ENCODE data around the gene FBXL13.

The FBXL13 gene

DNA sequence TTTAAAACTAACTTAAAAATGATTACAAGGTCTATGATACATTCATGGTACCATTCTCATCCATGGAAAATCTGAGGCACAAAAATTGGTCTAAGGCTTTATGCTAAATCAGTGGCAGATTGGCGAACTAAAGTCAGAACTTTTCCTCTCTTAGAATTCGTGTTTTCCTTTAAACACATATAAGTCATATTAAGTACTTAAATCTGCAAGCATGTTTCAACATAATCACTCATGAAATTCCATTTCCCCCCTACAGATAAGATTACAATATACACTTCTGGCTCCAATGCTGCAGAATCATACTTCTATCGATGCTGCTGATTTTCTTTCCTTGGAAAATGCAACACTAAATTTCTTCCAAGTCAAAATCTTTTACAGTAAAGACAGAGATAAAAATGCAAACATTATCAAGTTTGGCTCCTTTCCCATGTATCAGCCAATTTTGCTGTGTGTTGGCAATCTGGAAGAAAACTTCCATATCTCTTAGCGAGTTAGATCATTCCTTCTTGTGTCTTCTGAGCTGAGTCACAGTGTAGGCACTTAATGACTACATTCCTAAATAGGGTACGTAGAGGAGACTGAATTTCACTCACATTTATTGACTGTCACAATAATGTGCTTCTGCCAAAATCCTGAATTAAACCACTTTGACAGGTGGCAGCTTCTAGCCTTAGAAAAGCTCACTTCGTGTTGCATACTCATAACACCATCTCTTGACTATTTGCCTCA lies 238.2 kb downstream of the FBXL13 start:
- H3K36me3 ChIP-seq (ENCODE audit: control insufficient read depth in 2 of 2, insufficient read depth in 2 of 2, low read length in 2 of 2), result no peaks in the 10 kb centered on the region
- no peaks in the 10 kb centered on the region for H3K9me3 ChIP-seq (ENCODE audit: control insufficient read depth in 2 of 2, low read length in 2 of 2)
- no peak overlapping the region for H3K27ac ChIP-seq (ENCODE audit: low read depth in 2 of 2, low read length in 2 of 2)
- H3K27me3 ChIP-seq (ENCODE audit: control insufficient read depth in 2 of 2, insufficient read depth in 2 of 2, low read length in 2 of 2), result no peaks in the 10 kb centered on the region
- no peak overlapping the region for H3K4me3 ChIP-seq (ENCODE audit: low read length in 2 of 2)
- H3K4me1 ChIP-seq (ENCODE audit: control insufficient read depth in 2 of 2, insufficient read depth in 2 of 2, low read length in 2 of 2), result no peaks in the 10 kb centered on the region
- no peak overlapping the region for H3K9ac ChIP-seq (ENCODE audit: low read depth in 1 of 2, low read length in 2 of 2)

DNA sequence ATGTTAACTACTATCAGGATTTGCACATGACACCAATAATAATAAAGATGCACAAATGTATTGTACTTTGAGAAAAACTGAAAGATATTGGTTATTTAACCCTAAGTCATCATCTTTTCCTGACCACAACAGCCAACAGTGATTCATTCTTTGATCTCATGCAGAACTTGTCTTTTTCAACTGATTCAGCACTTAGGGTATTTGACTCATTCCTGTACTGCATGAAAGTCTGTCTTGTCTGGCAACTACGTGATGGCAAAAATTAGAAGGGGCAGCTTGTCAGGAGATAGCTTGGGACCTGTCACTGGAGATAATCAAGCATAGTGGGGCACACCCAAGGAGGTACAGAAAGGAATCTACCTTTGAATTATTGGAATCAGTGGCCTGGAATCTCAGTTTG lies 239.6 kb downstream of the FBXL13 start:
- Histone ChIP-seq H3K9ac (ENCODE audit: low read depth in 1 of 2, low read length in 2 of 2) (no peak overlapping the region), H3K9me3 (ENCODE audit: control insufficient read depth in 2 of 2, low read length in 2 of 2) (no peaks in the 10 kb centered on the region), H3K27me3 (ENCODE audit: control insufficient read depth in 2 of 2, insufficient read depth in 2 of 2, low read length in 2 of 2) (no peaks in the 10 kb centered on the region), H3K36me3 (ENCODE audit: control insufficient read depth in 2 of 2, insufficient read depth in 2 of 2, low read length in 2 of 2) (peaks cover 0 to 2% of the 10 kb centered on the region in 2 donors), H3K4me3 (ENCODE audit: low read length in 2 of 2) (no peak overlapping the region), H3K4me1 (ENCODE audit: control insufficient read depth in 2 of 2, insufficient read depth in 2 of 2, low read length in 2 of 2) (no peaks in the 10 kb centered on the region), H3K27ac (ENCODE audit: low read depth in 2 of 2, low read length in 2 of 2) (no peak overlapping the region)

DNA sequence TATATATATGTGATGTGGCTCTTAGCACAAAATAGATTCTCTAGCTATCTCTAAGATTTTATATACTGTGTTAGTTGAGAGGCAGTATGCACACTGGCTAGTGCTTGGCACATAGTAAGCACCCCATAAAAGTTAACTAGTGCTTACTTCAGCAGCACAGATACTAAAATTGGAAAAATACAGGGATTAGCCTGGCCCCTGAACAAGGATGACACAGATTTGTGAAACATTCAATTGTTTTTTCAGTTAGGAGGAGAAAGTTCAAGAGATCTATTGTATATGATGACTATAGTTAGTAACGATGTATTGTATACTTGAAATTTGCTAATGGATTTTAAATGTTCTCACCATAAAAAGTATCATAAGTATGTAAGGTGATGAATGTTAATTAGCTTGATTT lies 240.1 kb downstream of the FBXL13 start:
- Histone ChIP-seq H3K27ac (ENCODE audit: low read depth in 2 of 2, low read length in 2 of 2) (no peak overlapping the region), H3K9ac (ENCODE audit: low read depth in 1 of 2, low read length in 2 of 2) (no peak overlapping the region), H3K36me3 (ENCODE audit: control insufficient read depth in 2 of 2, insufficient read depth in 2 of 2, low read length in 2 of 2) (peaks cover 0 to 5% of the 10 kb centered on the region in 2 donors), H3K9me3 (ENCODE audit: control insufficient read depth in 2 of 2, low read length in 2 of 2) (no peaks in the 10 kb centered on the region), H3K4me1 (ENCODE audit: control insufficient read depth in 2 of 2, insufficient read depth in 2 of 2, low read length in 2 of 2) (no peaks in the 10 kb centered on the region), H3K27me3 (ENCODE audit: control insufficient read depth in 2 of 2, insufficient read depth in 2 of 2, low read length in 2 of 2) (no peaks in the 10 kb centered on the region), H3K4me3 (ENCODE audit: low read length in 2 of 2) (no peak overlapping the region)

DNA sequence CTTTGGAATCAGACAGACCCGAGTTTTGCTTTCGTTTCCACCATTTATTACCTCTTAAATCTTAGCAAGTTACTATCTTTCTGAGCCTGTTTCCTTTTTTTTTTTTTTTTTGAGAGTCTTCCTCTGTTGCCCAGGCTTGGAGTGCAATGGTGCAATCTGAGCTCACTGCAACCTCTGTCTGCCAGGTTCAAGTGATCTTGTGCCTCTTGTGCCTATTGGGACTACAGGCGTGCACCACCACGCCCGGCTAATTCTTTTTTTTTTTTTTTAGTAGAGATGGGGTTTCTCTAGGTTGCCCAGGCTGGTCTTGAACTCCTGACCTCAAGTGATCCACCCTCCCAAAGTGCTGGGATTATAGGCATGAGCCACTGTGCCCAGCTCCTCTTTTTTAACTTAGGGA lies 241.3 kb downstream of the FBXL13 start:
- H3K4me3 ChIP-seq (ENCODE audit: low read length in 2 of 2), result no peak overlapping the region
- H3K4me1 ChIP-seq (ENCODE audit: control insufficient read depth in 2 of 2, insufficient read depth in 2 of 2, low read length in 2 of 2), result no peaks in the 10 kb centered on the region
- no peak overlapping the region for H3K9ac ChIP-seq (ENCODE audit: low read depth in 1 of 2, low read length in 2 of 2)
- H3K36me3 ChIP-seq (ENCODE audit: control insufficient read depth in 2 of 2, insufficient read depth in 2 of 2, low read length in 2 of 2), result peaks cover 0 to 11% of the 10 kb centered on the region in 2 donors
- no peaks in the 10 kb centered on the region for H3K9me3 ChIP-seq (ENCODE audit: control insufficient read depth in 2 of 2, low read length in 2 of 2)
- no peaks in the 10 kb centered on the region for H3K27me3 ChIP-seq (ENCODE audit: control insufficient read depth in 2 of 2, insufficient read depth in 2 of 2, low read length in 2 of 2)
- no peak overlapping the region for H3K27ac ChIP-seq (ENCODE audit: low read depth in 2 of 2, low read length in 2 of 2)

DNA sequence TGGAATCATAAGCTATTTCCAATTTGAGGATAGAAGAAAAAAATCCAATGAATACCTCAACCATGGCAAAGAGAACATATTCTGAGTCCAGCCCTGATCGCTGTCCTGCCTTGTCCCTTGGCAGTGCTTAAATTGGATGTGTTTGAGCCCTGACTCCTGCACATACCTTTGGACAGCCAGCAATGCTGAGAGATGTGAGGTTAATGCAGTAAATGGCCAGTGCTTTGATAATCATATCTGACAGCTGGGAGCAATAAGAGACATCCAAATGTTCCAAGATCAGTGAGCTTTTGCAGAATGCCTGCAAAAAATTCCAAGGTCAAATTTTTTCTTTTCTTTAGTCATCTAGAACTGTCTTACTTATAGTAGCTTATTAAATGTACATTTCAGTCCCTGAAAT lies 241.9 kb downstream of the FBXL13 start:
- no peaks in the 10 kb centered on the region for H3K4me1 ChIP-seq (ENCODE audit: control insufficient read depth in 2 of 2, insufficient read depth in 2 of 2, low read length in 2 of 2)
- no peak overlapping the region for H3K9ac ChIP-seq (ENCODE audit: low read depth in 1 of 2, low read length in 2 of 2)
- no peak overlapping the region for H3K27ac ChIP-seq (ENCODE audit: low read depth in 2 of 2, low read length in 2 of 2)
- no peaks in the 10 kb centered on the region for H3K27me3 ChIP-seq (ENCODE audit: control insufficient read depth in 2 of 2, insufficient read depth in 2 of 2, low read length in 2 of 2)
- H3K4me3 ChIP-seq (ENCODE audit: low read length in 2 of 2), result no peak overlapping the region
- peaks cover 0 to 11% of the 10 kb centered on the region in 2 donors for H3K36me3 ChIP-seq (ENCODE audit: control insufficient read depth in 2 of 2, insufficient read depth in 2 of 2, low read length in 2 of 2)
- H3K9me3 ChIP-seq (ENCODE audit: control insufficient read depth in 2 of 2, low read length in 2 of 2), result no peaks in the 10 kb centered on the region

DNA sequence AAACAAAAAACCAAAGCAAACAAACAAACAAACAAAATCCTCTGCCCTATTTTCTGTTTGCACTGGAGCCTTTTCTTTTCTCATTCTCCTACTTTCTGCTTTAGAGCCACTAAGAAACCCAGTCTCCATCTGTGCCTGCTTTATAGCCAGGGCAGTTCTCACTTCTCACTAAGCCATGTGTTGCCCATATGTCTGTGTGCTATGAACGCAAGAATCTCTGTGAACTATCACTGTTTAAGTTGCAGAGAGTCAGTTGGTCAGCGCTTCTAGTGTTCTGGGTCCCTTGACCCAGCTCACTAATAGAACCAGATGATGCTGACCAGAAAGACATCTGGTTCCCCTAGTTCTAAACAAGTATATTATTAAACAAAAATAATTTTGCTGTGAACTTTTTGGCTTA lies 244.4 kb downstream of the FBXL13 start:
- Histone ChIP-seq H3K9me3 (ENCODE audit: control insufficient read depth in 2 of 2, low read length in 2 of 2) (no peaks in the 10 kb centered on the region), H3K27ac (ENCODE audit: low read depth in 2 of 2, low read length in 2 of 2) (no peak overlapping the region)

DNA sequence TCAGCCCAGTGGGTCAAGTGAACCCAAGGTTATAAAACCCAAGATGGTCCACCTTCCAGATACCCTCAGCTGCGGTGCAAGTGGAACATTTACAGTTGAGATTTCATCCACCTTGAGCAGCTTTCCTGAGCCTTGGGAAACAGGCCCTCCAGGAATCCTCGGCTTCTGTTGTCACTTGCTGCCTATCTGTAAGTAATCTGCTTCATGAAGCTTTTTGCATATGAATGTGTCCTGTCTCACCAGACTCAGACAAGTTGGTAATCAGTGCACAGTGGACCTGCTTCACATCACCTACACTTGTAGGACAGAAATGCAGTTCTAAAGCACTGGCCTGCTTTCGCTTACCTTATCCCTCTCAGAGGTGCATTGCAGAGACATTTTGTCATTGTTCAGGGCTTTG lies 245.5 kb downstream of the FBXL13 start:
- Histone ChIP-seq H3K9ac (ENCODE audit: low read depth in 1 of 2, low read length in 2 of 2) (no peak overlapping the region), H3K27ac (ENCODE audit: low read depth in 2 of 2, low read length in 2 of 2) (no peak overlapping the region), H3K27me3 (ENCODE audit: control insufficient read depth in 2 of 2, insufficient read depth in 2 of 2, low read length in 2 of 2) (no peaks in the 10 kb centered on the region)

More for the DNA sequence above, 244.4 kb downstream of the FBXL13 start:
- H3K36me3 ChIP-seq (ENCODE audit: control insufficient read depth in 2 of 2, insufficient read depth in 2 of 2, low read length in 2 of 2), result peaks cover 3 to 16% of the 10 kb centered on the region in 2 donors
- H3K9ac ChIP-seq (ENCODE audit: low read depth in 1 of 2, low read length in 2 of 2), result no peak overlapping the region
- H3K4me1 ChIP-seq (ENCODE audit: control insufficient read depth in 2 of 2, insufficient read depth in 2 of 2, low read length in 2 of 2), result no peaks in the 10 kb centered on the region
- H3K4me3 ChIP-seq (ENCODE audit: low read length in 2 of 2), result no peak overlapping the region
- no peaks in the 10 kb centered on the region for H3K27me3 ChIP-seq (ENCODE audit: control insufficient read depth in 2 of 2, insufficient read depth in 2 of 2, low read length in 2 of 2)

DNA sequence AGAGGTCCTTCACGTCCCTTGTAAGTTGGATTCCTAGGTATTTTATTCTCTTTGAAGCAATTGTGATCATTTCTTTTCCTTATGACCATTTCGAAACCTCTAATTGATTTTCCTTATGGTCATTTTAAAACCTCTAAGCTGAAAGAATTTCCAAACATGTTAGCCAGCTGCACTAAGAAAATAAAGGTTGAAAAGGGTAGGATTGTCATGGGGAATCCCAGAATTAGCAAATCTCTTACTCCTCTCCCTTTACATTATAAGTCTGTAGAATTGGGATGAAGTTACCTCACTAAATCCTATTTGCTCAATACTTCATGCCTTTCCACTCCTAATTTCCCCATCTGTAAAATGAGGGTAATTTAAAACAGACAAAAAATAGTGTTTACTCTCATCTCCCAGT lies 246.3 kb downstream of the FBXL13 start:
- H3K9me3 ChIP-seq (ENCODE audit: control insufficient read depth in 2 of 2, low read length in 2 of 2), result no peaks in the 10 kb centered on the region
- H3K36me3 ChIP-seq (ENCODE audit: control insufficient read depth in 2 of 2, insufficient read depth in 2 of 2, low read length in 2 of 2), result peaks cover 3 to 16% of the 10 kb centered on the region in 2 donors
- H3K4me1 ChIP-seq (ENCODE audit: control insufficient read depth in 2 of 2, insufficient read depth in 2 of 2, low read length in 2 of 2), result no peaks in the 10 kb centered on the region
- no peak overlapping the region for H3K4me3 ChIP-seq (ENCODE audit: low read length in 2 of 2)
- no peaks in the 10 kb centered on the region for H3K27me3 ChIP-seq (ENCODE audit: control insufficient read depth in 2 of 2, insufficient read depth in 2 of 2, low read length in 2 of 2)
- no peak overlapping the region for H3K9ac ChIP-seq (ENCODE audit: low read depth in 1 of 2, low read length in 2 of 2)
- H3K27ac ChIP-seq (ENCODE audit: low read depth in 2 of 2, low read length in 2 of 2), result no peak overlapping the region

More for the DNA sequence above, 245.5 kb downstream of the FBXL13 start:
- Histone ChIP-seq H3K36me3 (ENCODE audit: control insufficient read depth in 2 of 2, insufficient read depth in 2 of 2, low read length in 2 of 2) (peaks cover 3 to 16% of the 10 kb centered on the region in 2 donors), H3K4me1 (ENCODE audit: control insufficient read depth in 2 of 2, insufficient read depth in 2 of 2, low read length in 2 of 2) (no peaks in the 10 kb centered on the region), H3K9me3 (ENCODE audit: control insufficient read depth in 2 of 2, low read length in 2 of 2) (no peaks in the 10 kb centered on the region), H3K4me3 (ENCODE audit: low read length in 2 of 2) (no peak overlapping the region)

DNA sequence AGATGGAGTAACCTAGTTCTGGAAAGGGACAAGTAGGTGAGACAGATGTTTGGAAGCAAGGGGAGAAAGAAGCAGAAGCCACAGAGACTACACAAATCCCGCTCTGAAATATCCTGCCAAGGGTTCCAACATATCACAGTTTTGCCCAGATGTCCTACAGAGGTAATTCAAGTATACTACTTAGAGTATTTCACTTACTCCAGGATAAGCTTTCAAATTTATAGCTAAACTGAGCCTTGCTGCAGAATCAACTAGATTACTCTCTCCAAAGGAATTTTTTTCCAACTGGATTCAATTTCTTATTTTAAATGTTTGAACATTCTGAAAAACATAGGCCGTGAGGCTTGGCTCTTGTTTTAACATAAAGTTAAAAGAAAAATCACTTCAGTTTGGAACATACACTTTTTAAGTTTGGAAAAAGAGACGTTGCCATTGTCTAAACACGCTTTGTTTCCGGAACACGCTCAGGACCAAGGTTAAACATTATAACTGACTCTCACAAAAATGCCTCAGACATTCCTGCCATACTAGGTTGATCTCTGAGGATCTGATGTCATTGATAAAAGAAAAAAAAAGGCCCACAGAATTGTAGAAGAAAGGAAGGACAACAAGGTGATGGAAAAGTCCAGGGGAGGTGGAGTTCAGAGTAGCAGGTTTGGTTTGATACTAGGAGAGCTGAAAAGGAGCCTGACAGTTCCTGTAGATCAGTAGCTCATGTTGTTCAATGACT lies 251.0 kb downstream of the FBXL13 start:
- no peak overlapping the region for H3K4me3 ChIP-seq (ENCODE audit: low read length in 2 of 2)
- H3K9ac ChIP-seq (ENCODE audit: low read depth in 1 of 2, low read length in 2 of 2), result no peak overlapping the region
- no peaks in the 10 kb centered on the region for H3K27me3 ChIP-seq (ENCODE audit: control insufficient read depth in 2 of 2, insufficient read depth in 2 of 2, low read length in 2 of 2)
- H3K36me3 ChIP-seq (ENCODE audit: control insufficient read depth in 2 of 2, insufficient read depth in 2 of 2, low read length in 2 of 2), result peaks cover 3 to 5% of the 10 kb centered on the region in 2 donors
- no peaks in the 10 kb centered on the region for H3K9me3 ChIP-seq (ENCODE audit: control insufficient read depth in 2 of 2, low read length in 2 of 2)
- no peak overlapping the region for H3K27ac ChIP-seq (ENCODE audit: low read depth in 2 of 2, low read length in 2 of 2)
- H3K4me1 ChIP-seq (ENCODE audit: control insufficient read depth in 2 of 2, insufficient read depth in 2 of 2, low read length in 2 of 2), result no peaks in the 10 kb centered on the region

DNA sequence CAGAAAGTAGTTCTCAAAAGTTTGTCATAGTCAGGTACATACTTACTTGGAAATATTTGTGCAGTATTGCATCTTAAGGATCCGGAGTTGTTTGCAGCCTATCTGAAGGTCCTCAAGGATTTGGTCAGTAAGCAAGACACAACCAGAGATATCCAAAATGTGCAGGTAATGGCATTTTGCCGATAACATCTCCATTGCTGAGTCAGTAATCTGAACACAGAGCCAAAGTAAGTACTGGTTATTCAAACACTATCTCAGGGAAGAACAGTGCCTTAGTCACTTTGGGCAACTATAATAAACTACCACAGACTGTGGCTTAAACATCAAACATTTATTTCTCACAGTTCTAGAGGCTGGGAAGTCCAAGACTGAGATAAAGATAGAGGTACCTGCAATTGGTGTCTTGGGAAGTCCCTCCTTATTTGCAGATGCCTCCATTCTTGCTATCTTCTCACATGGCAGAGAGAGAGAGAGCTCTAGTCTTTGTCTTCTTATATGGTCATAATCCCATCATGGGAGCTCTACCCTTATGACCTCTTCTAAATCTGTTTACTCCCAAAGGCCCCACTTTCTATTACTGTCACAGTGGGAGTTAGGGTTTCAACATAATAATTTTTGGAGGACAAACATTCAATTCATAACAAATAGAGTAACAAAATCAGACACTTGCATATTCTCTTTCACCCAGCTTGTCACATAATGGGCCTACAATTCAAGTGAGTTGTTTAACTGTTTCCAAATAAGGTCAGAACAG lies 252.4 kb downstream of the FBXL13 start:
- no peaks in the 10 kb centered on the region for H3K9me3 ChIP-seq (ENCODE audit: control insufficient read depth in 2 of 2, low read length in 2 of 2)
- no peaks in the 10 kb centered on the region for H3K27me3 ChIP-seq (ENCODE audit: control insufficient read depth in 2 of 2, insufficient read depth in 2 of 2, low read length in 2 of 2)
- no peaks in the 10 kb centered on the region for H3K4me1 ChIP-seq (ENCODE audit: control insufficient read depth in 2 of 2, insufficient read depth in 2 of 2, low read length in 2 of 2)
- H3K36me3 ChIP-seq (ENCODE audit: control insufficient read depth in 2 of 2, insufficient read depth in 2 of 2, low read length in 2 of 2), result peaks cover 3% of the 10 kb centered on the region in 2 donors
- H3K4me3 ChIP-seq (ENCODE audit: low read length in 2 of 2), result no peak overlapping the region
- H3K27ac ChIP-seq (ENCODE audit: low read depth in 2 of 2, low read length in 2 of 2), result no peak overlapping the region
- H3K9ac ChIP-seq (ENCODE audit: low read depth in 1 of 2, low read length in 2 of 2), result no peak overlapping the region

Data from mucosa of rectum (tissue), 2 donors.